ENCODE measurements around the gene CEACAM5. TPM values are rescaled to one million over a fixed set of nuclear protein-coding genes. Genes with fewer than 3 reads are reported as not detected.

The CEACAM5 gene
- total RNA-seq, 1 experiment from 2014 or later: 1.3 TPM

DNA sequence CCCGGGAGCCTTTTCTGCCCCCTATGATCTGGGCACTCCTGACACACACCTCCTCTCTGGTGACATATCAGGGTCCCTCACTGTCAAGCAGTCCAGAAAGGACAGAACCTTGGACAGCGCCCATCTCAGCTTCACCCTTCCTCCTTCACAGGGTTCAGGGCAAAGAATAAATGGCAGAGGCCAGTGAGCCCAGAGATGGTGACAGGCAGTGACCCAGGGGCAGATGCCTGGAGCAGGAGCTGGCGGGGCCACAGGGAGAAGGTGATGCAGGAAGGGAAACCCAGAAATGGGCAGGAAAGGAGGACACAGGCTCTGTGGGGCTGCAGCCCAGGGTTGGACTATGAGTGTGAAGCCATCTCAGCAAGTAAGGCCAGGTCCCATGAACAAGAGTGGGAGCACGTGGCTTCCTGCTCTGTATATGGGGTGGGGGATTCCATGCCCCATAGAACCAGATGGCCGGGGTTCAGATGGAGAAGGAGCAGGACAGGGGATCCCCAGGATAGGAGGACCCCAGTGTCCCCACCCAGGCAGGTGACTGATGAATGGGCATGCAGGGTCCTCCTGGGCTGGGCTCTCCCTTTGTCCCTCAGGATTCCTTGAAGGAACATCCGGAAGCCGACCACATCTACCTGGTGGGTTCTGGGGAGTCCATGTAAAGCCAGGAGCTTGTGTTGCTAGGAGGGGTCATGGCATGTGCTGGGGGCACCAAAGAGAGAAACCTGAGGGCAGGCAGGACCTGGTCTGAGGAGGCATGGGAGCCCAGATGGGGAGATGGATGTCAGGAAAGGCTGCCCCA is 11.8 kb upstream of the CEACAM5 start:
- H3K36me3 Mint-ChIP-seq (ENCODE audit: insufficient read depth, unreplicated experiment): no peaks in the 10 kb centered on the region
- BruUV-seq (replicated peaks): no TSS peak
- H3K4me3 ChIP-seq (ENCODE audit: low read depth, low read length): no peak overlapping the region
- H3K27me3 Mint-ChIP-seq (ENCODE audit: insufficient read depth, unreplicated experiment): peaks cover 4% of the 10 kb centered on the region
- H3K9me3 Mint-ChIP-seq (ENCODE audit: unreplicated experiment): no peaks in the 10 kb centered on the region
- ChIA-PET CTCF (interaction anchor here (1.1 kb wide), 1 partner anchor 45 kb away, joined by 3 read pairs; no protein-coding TSS in a partner anchor), POLR2A (no interaction called here)
- intact Hi-C loops (cut with micrococcal nuclease; ENCODE audit: unreplicated experiment): no loop called here
- peaks cover 10% of the 10 kb centered on the region; the same call in 1 of the 2 replicates for H3K4me1 ChIP-seq
- H3K4me3 Mint-ChIP-seq (ENCODE audit: unreplicated experiment): no peak overlapping the region
- DNase-seq: peak; percentile 40 to 45
- no peak overlapping the region for H3K27ac Mint-ChIP-seq (ENCODE audit: unreplicated experiment)
- H3K9me3 ChIP-seq: 0 out of 2 replicates have a peak, but pooled peaks cover 4% of the 10 kb centered on the region
- no peaks in the 10 kb centered on the region for H3K27me3 ChIP-seq (replicated peaks; ENCODE audit: control insufficient read depth, insufficient read depth, low read length)
- TF ChIP-seq, protein P1, sequence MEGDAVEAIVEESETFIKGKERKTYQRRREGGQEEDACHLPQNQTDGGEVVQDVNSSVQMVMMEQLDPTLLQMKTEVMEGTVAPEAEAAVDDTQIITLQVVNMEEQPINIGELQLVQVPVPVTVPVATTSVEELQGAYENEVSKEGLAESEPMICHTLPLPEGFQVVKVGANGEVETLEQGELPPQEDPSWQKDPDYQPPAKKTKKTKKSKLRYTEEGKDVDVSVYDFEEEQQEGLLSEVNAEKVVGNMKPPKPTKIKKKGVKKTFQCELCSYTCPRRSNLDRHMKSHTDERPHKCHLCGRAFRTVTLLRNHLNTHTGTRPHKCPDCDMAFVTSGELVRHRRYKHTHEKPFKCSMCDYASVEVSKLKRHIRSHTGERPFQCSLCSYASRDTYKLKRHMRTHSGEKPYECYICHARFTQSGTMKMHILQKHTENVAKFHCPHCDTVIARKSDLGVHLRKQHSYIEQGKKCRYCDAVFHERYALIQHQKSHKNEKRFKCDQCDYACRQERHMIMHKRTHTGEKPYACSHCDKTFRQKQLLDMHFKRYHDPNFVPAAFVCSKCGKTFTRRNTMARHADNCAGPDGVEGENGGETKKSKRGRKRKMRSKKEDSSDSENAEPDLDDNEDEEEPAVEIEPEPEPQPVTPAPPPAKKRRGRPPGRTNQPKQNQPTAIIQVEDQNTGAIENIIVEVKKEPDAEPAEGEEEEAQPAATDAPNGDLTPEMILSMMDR (IDR thresholded peaks at IDR 0.05; ENCODE audit: insufficient read depth in 1 of 2, low read depth in 1 of 2, low read length in 1 of 2, severe bottlenecking in 1 of 2, unreplicated experiment in 1 of 2): no peak
- H3K4me1 Mint-ChIP-seq (ENCODE audit: low read depth, unreplicated experiment): peaks cover 15% of the 10 kb centered on the region
- H3K36me3 ChIP-seq (ENCODE audit: control insufficient read depth, insufficient read depth, low read length): no peaks in the 10 kb centered on the region

DNA sequence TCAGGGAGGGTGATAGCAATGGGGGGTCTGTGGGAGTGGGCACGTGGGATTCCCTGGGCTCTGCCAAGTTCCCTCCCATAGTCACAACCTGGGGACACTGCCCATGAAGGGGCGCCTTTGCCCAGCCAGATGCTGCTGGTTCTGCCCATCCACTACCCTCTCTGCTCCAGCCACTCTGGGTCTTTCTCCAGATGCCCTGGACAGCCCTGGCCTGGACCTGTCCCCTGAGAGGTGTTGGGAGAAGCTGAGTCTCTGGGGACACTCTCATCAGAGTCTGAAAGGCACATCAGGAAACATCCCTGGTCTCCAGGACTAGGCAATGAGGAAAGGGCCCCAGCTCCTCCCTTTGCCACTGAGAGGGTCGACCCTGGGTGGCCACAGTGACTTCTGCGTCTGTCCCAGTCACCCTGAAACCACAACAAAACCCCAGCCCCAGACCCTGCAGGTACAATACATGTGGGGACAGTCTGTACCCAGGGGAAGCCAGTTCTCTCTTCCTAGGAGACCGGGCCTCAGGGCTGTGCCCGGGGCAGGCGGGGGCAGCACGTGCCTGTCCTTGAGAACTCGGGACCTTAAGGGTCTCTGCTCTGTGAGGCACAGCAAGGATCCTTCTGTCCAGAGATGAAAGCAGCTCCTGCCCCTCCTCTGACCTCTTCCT is 11.1 kb upstream of the CEACAM5 start:
- no TSS peak for BruUV-seq (replicated peaks)
- DNase-seq: peak in 1 of 2 experiments; percentile 31
- Mint-ChIP-seq H3K27me3 (ENCODE audit: insufficient read depth, unreplicated experiment) (peaks cover 4% of the 10 kb centered on the region), H3K4me3 (ENCODE audit: unreplicated experiment) (no peak overlapping the region), H3K27ac (ENCODE audit: unreplicated experiment) (no peak overlapping the region), H3K4me1 (ENCODE audit: low read depth, unreplicated experiment) (peaks cover 15% of the 10 kb centered on the region), H3K9me3 (ENCODE audit: unreplicated experiment) (no peaks in the 10 kb centered on the region), H3K36me3 (ENCODE audit: insufficient read depth, unreplicated experiment) (no peaks in the 10 kb centered on the region)
- intact Hi-C loops (cut with micrococcal nuclease; ENCODE audit: unreplicated experiment): no loop called here
- Histone ChIP-seq H3K36me3 (ENCODE audit: control insufficient read depth, insufficient read depth, low read length) (no peaks in the 10 kb centered on the region), H3K27me3 (replicated peaks; ENCODE audit: control insufficient read depth, insufficient read depth, low read length) (no peaks in the 10 kb centered on the region), H3K4me1 (peaks cover 10% of the 10 kb centered on the region), H3K4me3 (ENCODE audit: low read depth, low read length) (no peak overlapping the region), H3K9me3 (0 out of 2 replicates have a peak, but pooled peaks cover 3% of the 10 kb centered on the region)
- ChIA-PET CTCF (interaction anchor here (1.1 kb wide), 1 partner anchor 45 kb away, joined by 3 read pairs; no protein-coding TSS in a partner anchor), POLR2A (no interaction called here)
- TF ChIP-seq, protein P1 (IDR thresholded peaks at IDR 0.05; ENCODE audit: insufficient read depth in 1 of 2, low read depth in 1 of 2, low read length in 1 of 2, severe bottlenecking in 1 of 2, unreplicated experiment in 1 of 2): no peak

DNA sequence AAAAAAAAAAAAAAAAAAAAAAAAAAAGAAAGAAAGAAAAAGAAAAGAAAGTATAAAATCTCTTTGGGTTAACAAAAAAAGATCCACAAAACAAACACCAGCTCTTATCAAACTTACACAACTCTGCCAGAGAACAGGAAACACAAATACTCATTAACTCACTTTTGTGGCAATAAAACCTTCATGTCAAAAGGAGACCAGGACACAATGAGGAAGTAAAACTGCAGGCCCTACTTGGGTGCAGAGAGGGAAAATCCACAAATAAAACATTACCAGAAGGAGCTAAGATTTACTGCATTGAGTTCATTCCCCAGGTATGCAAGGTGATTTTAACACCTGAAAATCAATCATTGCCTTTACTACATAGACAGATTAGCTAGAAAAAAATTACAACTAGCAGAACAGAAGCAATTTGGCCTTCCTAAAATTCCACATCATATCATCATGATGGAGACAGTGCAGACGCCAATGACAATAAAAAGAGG is 9.6 kb upstream of the CEACAM5 start:
- CTCF ChIA-PET: interaction anchor here (0.6 to 1.5 kb wide), 9 partner anchors 8 to 1441 kb away, joined by 3 to 12 read pairs (median 4); partner anchors contain the start of gene CEACAM7
- DNase-seq: peak; percentile 44 to 45
- Histone ChIP-seq H3K27me3 (replicated peaks; ENCODE audit: control insufficient read depth, insufficient read depth, low read length) (no peaks in the 10 kb centered on the region), H3K36me3 (ENCODE audit: control insufficient read depth, insufficient read depth, low read length) (no peaks in the 10 kb centered on the region), H3K4me1 (peaks cover 10% of the 10 kb centered on the region), H3K4me3 (ENCODE audit: low read depth, low read length) (no peak overlapping the region), H3K9me3 (no peaks in the 10 kb centered on the region)
- peak overlapping the region; percentile 8 for H3K4me3 Mint-ChIP-seq (ENCODE audit: unreplicated experiment)
- H3K27me3 Mint-ChIP-seq (ENCODE audit: insufficient read depth, unreplicated experiment): peaks cover 4% of the 10 kb centered on the region
- POLR2A ChIA-PET: interaction anchor here (0.7 kb wide), 1 partner anchor 76 kb away, joined by 3 read pairs; no protein-coding TSS in a partner anchor
- no peaks in the 10 kb centered on the region for H3K36me3 Mint-ChIP-seq (ENCODE audit: insufficient read depth, unreplicated experiment)
- peaks cover 15% of the 10 kb centered on the region for H3K4me1 Mint-ChIP-seq (ENCODE audit: low read depth, unreplicated experiment)
- BruUV-seq (replicated peaks): no TSS peak
- TF ChIP-seq, protein P1 (IDR thresholded peaks at IDR 0.05; ENCODE audit: insufficient read depth in 1 of 2, low read depth in 1 of 2, low read length in 1 of 2, severe bottlenecking in 1 of 2, unreplicated experiment in 1 of 2): no peak
- no peak overlapping the region for H3K27ac Mint-ChIP-seq (ENCODE audit: unreplicated experiment)
- intact Hi-C loops (cut with micrococcal nuclease; ENCODE audit: unreplicated experiment): no loop called here
- H3K9me3 Mint-ChIP-seq (ENCODE audit: unreplicated experiment): no peaks in the 10 kb centered on the region
